H1 (cell line): ENCODE results near the gene COL4A4.

Experiments used
- CHD1 ChIP-seq: IDR thresholded peaks from 2 replicates; pipeline ENCODE4 v1.6.1; 2012; ENCODE audit warnings: low read depth, low read length, improper control_type of control experiment
- EP300 ChIP-seq, 2 experiments: IDR thresholded peaks; 1 replicate in 1 of 2; 2 replicates in 1 of 2; pipeline ENCODE4 v1.6.1; 2011 to 2012; ENCODE audit warnings: low read depth in 2 of 2, low read length in 2 of 2, mild to moderate bottlenecking in 2 of 2, borderline replicate concordance in 1 of 2, inconsistent platforms in 1 of 2, moderate library complexity in 1 of 2
- JUN ChIP-seq: IDR thresholded peaks from 2 replicates; pipeline ENCODE4 v1.6.1; 2011; ENCODE audit warnings: low read depth, mild to moderate bottlenecking, improper control_type of control experiment, low read length
- JUND ChIP-seq: IDR thresholded peaks from 2 replicates; pipeline ENCODE4 v1.6.1; 2011; ENCODE audit warnings: mild to moderate bottlenecking, improper control_type of control experiment, low read length
- POLR2A ChIP-seq, 2 experiments: IDR thresholded peaks; 1 replicate in 1 of 2; 2 replicates in 1 of 2; pipeline ENCODE4 v1.6.1; 2011; ENCODE audit warnings: low read depth in 2 of 2, low read length in 2 of 2, mild to moderate bottlenecking in 2 of 2; ENCODE audit errors: control extremely low read depth in 1 of 2
- RAD21 ChIP-seq, 2 experiments: IDR thresholded peaks in 1 of 2; conservative IDR thresholded peaks in 1 of 2; 2 replicates each; pipeline ENCODE4 v1.6.1; 2011; ENCODE audit warnings: low read depth in 2 of 2, low read length in 2 of 2, improper control_type of control experiment in 1 of 2, inconsistent platforms in 1 of 2, mild to moderate bottlenecking in 1 of 2, moderate library complexity in 1 of 2
- ZNF274 ChIP-seq: IDR thresholded peaks from 2 replicates; pipeline ENCODE4 v1.7.0; 2012; ENCODE audit warnings: low read length, borderline replicate concordance; ENCODE audit errors: extremely low read depth
- TF ChIP-seq, protein P1 (sequence below): IDR thresholded peaks from 2 replicates; pipeline ENCODE4 v1.6.1; 2012; ENCODE audit warnings: inconsistent platforms
- TF ChIP-seq, protein P2 (sequence below), 3 experiments: IDR thresholded peaks; 1 replicate in 2 of 3; 2 replicates in 1 of 3; pipeline versions ENCODE4 v1.5.1 to v1.6.1; 2011; ENCODE audit warnings: low read length in 3 of 3, mild to moderate bottlenecking in 3 of 3, inconsistent platforms in 2 of 3, low read depth in 1 of 3, moderate library complexity in 1 of 3; ENCODE audit not compliant: insufficient read depth in 1 of 3; ENCODE audit errors: control extremely low read depth in 1 of 3

DNA sequence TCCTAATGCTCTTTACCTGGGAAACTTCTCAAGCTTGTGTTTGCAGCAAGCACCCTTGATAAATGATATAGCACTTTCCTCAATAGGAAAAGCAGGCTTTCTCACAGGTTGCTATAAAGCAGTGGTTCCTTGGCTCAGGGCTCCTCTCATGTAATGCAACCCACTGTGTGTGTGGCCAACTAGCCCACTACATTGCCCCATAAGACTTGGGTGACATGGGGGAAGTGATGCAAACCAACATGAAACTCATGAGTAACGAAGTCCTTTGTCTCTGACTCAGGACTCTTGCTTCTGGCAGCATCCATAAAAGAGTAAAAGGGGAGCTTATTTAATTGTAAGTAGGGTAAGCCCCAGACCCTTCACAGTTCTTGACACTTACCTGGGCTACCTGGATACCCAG is 106.9 kb downstream of the COL4A4 start:
- TF ChIP-seq, protein P1, sequence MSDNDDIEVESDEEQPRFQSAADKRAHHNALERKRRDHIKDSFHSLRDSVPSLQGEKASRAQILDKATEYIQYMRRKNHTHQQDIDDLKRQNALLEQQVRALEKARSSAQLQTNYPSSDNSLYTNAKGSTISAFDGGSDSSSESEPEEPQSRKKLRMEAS = no peak
- TF ChIP-seq EP300 (IDR thresholded peaks at IDR 0.05; ENCODE audit: borderline replicate concordance in 1 of 2, low read depth in 2 of 2, low read length in 2 of 2) (no peak), POLR2A (IDR thresholded peaks at IDR 0.05; ENCODE audit: control extremely low read depth in 1 of 2, low read depth in 2 of 2, low read length in 2 of 2) (no peak), ZNF274 (no peak), JUN (no peak), JUND (no peak), CHD1 (no peak), RAD21 (IDR thresholded peaks at IDR 0.05 in 1 of 2, conservative IDR thresholded peaks at IDR 0.05 in 1 of 2; ENCODE audit: low read depth in 2 of 2, low read length in 2 of 2) (no peak)
- TF ChIP-seq, protein P2, sequence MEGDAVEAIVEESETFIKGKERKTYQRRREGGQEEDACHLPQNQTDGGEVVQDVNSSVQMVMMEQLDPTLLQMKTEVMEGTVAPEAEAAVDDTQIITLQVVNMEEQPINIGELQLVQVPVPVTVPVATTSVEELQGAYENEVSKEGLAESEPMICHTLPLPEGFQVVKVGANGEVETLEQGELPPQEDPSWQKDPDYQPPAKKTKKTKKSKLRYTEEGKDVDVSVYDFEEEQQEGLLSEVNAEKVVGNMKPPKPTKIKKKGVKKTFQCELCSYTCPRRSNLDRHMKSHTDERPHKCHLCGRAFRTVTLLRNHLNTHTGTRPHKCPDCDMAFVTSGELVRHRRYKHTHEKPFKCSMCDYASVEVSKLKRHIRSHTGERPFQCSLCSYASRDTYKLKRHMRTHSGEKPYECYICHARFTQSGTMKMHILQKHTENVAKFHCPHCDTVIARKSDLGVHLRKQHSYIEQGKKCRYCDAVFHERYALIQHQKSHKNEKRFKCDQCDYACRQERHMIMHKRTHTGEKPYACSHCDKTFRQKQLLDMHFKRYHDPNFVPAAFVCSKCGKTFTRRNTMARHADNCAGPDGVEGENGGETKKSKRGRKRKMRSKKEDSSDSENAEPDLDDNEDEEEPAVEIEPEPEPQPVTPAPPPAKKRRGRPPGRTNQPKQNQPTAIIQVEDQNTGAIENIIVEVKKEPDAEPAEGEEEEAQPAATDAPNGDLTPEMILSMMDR (IDR thresholded peaks at IDR 0.05; ENCODE audit: control extremely low read depth in 1 of 3, insufficient read depth in 1 of 3, low read depth in 1 of 3, low read length in 3 of 3) = no peak
